GM23248 (cell line): Measurements from ENCODE around the gene CCDC124.

ENCODE experiments used
- EZH2 ChIP-seq: fragments of 200-600 bp; sonication (generic); IDR thresholded peaks from 2 replicates; pipeline ENCODE4 v1.6.1; 2018; ENCODE audit warnings: antibody characterized with exemption, mild to moderate bottlenecking; ENCODE audit not compliant: insufficient read depth, poor library complexity, severe bottlenecking
- EZH2phosphoT487 ChIP-seq: fragments of 200-600 bp; sonication (generic); IDR thresholded peaks from 2 replicates; pipeline ENCODE4 v1.6.1; 2018; ENCODE audit warnings: antibody characterized with exemption, moderate library complexity, mild to moderate bottlenecking, low read depth; ENCODE audit not compliant: insufficient read depth

GRCh38 chr19:17942582-17943273 is 9.9 kb downstream of the CCDC124 start:
- no peak for TF ChIP-seq EZH2
- TF ChIP-seq EZH2phosphoT487: no peak
